Smooth muscle cell (in vitro differentiated cells): ENCODE data around the gene CDC42BPA. TPM values are rescaled to one million over a fixed set of nuclear protein-coding genes. Genes with fewer than 3 reads are reported as not detected.
A peak's percentile ranks its signal among the peaks of the same experiment; 100 is the strongest.

ENCODE experiments used
- DNase-seq: peaks from one replicate; lab custom pipeline; 2025; ENCODE audit not compliant: unreplicated experiment; lab: John Stamatoyannopoulos, UW
- H2AFZ ChIP-seq: fragments of 200-600 bp; sonication (generic); 2 replicates; pipeline ENCODE4 v1.6.0; 2016; ENCODE audit warnings: antibody characterized with exemption, low read depth, mild to moderate bottlenecking
- H3F3A ChIP-seq: fragments of 200-600 bp; sonication (generic); 2 replicates; pipeline ENCODE4 v1.6.0; 2017; ENCODE audit warnings: antibody characterized with exemption, low read depth
- H3K27ac ChIP-seq: fragments of 200-600 bp; sonication (generic); 2 replicates; pipeline ENCODE4 v1.5.1; 2016; ENCODE audit warnings: low read depth, mild to moderate bottlenecking
- H3K27me3 ChIP-seq: fragments of 200-600 bp; sonication (generic); 2 replicates; pipeline ENCODE4 v1.6.1; 2016; ENCODE audit warnings: low read depth, mild to moderate bottlenecking
- H3K36me3 ChIP-seq: fragments of 200-600 bp; sonication (generic); 2 replicates; pipeline ENCODE4 v1.5.1; 2016; ENCODE audit warnings: low read depth
- H3K4me1 ChIP-seq: fragments of 200-600 bp; sonication (generic); 2 replicates; pipeline ENCODE4 v1.5.1; 2016; ENCODE audit warnings: low read depth
- H3K4me2 ChIP-seq: fragments of 200-600 bp; sonication (generic); 2 replicates; pipeline ENCODE4 v1.6.0; 2016; ENCODE audit warnings: mild to moderate bottlenecking
- H3K4me3 ChIP-seq: fragments of 200-600 bp; sonication (generic); 2 replicates; pipeline ENCODE4 v1.5.1; 2016; ENCODE audit warnings: mild to moderate bottlenecking
- H3K79me2 ChIP-seq: fragments of 200-600 bp; sonication (generic); 2 replicates; pipeline ENCODE4 v1.6.0; 2016; ENCODE audit warnings: low read depth, mild to moderate bottlenecking
- H3K9ac ChIP-seq: fragments of 200-600 bp; sonication (generic); 2 replicates; pipeline ENCODE4 v1.6.0; 2016; ENCODE audit warnings: low read depth
- H3K9me3 ChIP-seq: fragments of 200-600 bp; sonication (generic); replicated peaks from 2 replicates; pipeline ENCODE4 v1.5.1; 2016; ENCODE audit warnings: low read depth
- H4K20me1 ChIP-seq: fragments of 200-600 bp; sonication (generic); 2 replicates; pipeline ENCODE4 v1.6.0; 2016; ENCODE audit warnings: low read depth
- WGBS: methylation state at CpG from one replicate; pipeline ENCODE4 v1.1.7; 2016; ENCODE audit warnings: low lambda C conversion rate; 5-methylcytosine and 5-hydroxymethylcytosine counted together
- polyA plus RNA-seq: library from polyadenylated mRNA; unstranded; fragments of >200 nt; fragmentation: Nextera tagmentation; extraction: Ambion mirVana; gene quantifications from 2 replicates; pipeline ENCODE4 v1.2.1, GENCODE V29; 2016
- total RNA-seq: library from RNA; depleted of rRNA; stranded (reverse); fragments of >200 nt; gene quantifications from 2 replicates; pipeline ENCODE4 v1.2.3, GENCODE V29; 2014
- TF ChIP-seq, protein P1 (sequence below): fragments of 200-600 bp; sonication (generic); IDR thresholded peaks from 2 replicates; pipeline ENCODE4 v1.5.1; 2017; ENCODE audit warnings: borderline replicate concordance, mild to moderate bottlenecking, antibody characterized with exemption; ENCODE audit not compliant: insufficient read depth, poor library complexity, severe bottlenecking

The CDC42BPA gene
- total and polyA plus RNA-seq, 2 experiments from 2014 or later = 14.8 to 34.9 TPM

DNA sequence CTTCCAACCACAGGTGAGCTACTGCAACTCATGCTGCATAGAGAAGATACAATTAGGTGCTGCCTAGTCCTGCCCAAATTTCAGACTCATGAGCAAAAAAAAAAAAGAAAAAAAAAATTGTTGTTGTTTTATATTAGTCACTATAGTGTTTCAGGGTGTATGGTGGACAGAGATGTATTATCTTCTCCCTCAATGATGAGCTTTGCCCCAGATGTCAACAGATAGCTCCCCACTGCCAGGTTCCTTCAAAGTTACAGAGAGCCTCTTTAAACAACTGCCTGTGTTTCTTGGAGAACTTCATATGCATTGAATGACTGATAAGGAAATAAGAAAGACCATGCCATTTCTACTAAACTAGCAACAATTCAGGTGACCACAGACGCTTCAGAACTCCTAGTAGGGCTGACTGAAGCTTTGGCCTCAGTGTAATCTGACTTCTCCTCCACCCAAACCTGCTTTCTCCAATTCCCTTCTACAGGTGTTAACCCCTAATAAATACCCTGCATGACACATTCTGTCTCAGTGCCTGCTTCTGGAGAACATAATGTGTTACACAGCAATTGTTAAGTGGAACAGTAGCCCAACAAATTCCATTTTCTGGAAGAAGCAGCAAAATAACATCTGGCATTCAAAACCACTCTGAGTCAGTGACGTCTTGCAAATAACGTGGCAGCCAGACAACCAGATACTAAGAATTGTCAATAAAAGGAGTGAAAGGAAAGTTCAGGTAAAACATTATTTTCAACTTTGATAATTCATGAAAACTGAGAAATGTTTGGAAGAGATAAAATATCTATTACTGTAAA lies 147.7 kb downstream of the CDC42BPA start:
- Histone ChIP-seq H4K20me1 (peaks cover 33% of the 10 kb centered on the region), H3K9ac (no peak overlapping the region), H3K4me3 (no peak overlapping the region), H3K9me3 (no peaks in the 10 kb centered on the region), H3K36me3 (no peaks in the 10 kb centered on the region), H3F3A (no peaks in the 10 kb centered on the region), H2AFZ (no peak overlapping the region), H3K4me1 (no peaks in the 10 kb centered on the region), H3K79me2 (peaks cover 12% of the 10 kb centered on the region), H3K4me2 (no peak overlapping the region), H3K27ac (peak overlapping the region; percentile 4), H3K27me3 (no peaks in the 10 kb centered on the region)
- 35% methylated on average over 3 of the region's 3 CpGs for WGBS
- TF ChIP-seq, protein P1, sequence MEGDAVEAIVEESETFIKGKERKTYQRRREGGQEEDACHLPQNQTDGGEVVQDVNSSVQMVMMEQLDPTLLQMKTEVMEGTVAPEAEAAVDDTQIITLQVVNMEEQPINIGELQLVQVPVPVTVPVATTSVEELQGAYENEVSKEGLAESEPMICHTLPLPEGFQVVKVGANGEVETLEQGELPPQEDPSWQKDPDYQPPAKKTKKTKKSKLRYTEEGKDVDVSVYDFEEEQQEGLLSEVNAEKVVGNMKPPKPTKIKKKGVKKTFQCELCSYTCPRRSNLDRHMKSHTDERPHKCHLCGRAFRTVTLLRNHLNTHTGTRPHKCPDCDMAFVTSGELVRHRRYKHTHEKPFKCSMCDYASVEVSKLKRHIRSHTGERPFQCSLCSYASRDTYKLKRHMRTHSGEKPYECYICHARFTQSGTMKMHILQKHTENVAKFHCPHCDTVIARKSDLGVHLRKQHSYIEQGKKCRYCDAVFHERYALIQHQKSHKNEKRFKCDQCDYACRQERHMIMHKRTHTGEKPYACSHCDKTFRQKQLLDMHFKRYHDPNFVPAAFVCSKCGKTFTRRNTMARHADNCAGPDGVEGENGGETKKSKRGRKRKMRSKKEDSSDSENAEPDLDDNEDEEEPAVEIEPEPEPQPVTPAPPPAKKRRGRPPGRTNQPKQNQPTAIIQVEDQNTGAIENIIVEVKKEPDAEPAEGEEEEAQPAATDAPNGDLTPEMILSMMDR = no peak
- DNase-seq = no peak

GRCh38 chr1:227169343-227169742 lies 148.9 kb downstream of the CDC42BPA start:
- no peaks in the 10 kb centered on the region for H3F3A ChIP-seq

DNA sequence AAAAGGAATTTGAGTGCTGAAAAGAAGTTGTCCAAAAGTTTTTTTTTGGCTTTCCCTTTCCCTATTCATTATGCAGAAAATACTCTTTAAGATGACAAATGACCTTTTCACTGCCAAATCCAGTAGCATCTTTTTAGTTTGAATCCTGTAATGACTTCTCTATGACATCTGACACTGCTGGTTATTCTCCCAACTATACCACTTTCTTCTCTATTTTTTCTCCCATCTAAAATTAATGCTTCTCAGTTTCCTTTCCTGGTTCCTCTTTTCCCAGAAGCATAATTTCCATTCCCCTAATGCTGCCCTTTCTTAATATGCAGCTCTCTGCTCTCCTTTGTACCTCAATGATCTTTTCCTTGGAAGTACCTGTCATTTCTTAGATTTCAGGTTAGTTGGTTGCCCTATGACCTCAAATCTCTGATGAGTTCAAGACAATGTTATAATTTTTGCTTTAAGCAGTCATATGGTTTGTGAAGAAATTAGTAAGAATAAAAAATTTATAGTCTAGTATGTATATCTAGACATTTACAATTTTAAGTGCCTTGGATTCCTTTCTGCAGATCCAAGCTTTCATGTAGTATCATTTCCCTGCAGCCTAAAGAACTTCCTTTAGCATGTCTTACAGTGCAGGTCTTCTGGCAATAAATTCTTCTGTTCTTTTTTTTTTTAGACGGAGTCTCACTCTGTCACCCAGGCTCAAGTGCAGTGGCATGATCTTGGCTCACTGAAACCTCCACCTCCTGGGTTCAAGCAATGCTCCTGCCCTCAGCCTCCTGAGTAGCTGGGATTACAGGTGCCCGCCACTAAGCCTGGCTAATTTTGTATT lies 150.8 kb downstream of the CDC42BPA start:
- no peaks in the 10 kb centered on the region for H3K27me3 ChIP-seq

More at GRCh38 chr1:227169343-227169742, 148.9 kb downstream of the CDC42BPA start:
- DNase-seq = no peak
- Histone ChIP-seq H3K4me1 (no peaks in the 10 kb centered on the region), H3K79me2 (peaks cover 21% of the 10 kb centered on the region), H3K4me3 (no peak overlapping the region), H3K9ac (no peak overlapping the region), H3K27ac (no peak overlapping the region), H3K27me3 (no peaks in the 10 kb centered on the region), H3K4me2 (no peak overlapping the region), H3K36me3 (no peaks in the 10 kb centered on the region), H2AFZ (no peak overlapping the region), H3K9me3 (no peaks in the 10 kb centered on the region), H4K20me1 (peaks cover 34% of the 10 kb centered on the region)
- TF ChIP-seq, protein P1 = no peak

More for the DNA sequence above, 150.8 kb downstream of the CDC42BPA start:
- H4K20me1 ChIP-seq = peaks cover 25% of the 10 kb centered on the region
- no peak overlapping the region for H2AFZ ChIP-seq
- peaks cover 24% of the 10 kb centered on the region for H3K79me2 ChIP-seq
- TF ChIP-seq, protein P1 = no peak
- H3K4me2 ChIP-seq = no peak overlapping the region
- H3K36me3 ChIP-seq = no peaks in the 10 kb centered on the region
- no peak overlapping the region for H3K9ac ChIP-seq
- H3K27ac ChIP-seq = no peak overlapping the region
- no peaks in the 10 kb centered on the region for H3F3A ChIP-seq
- no peaks in the 10 kb centered on the region for H3K9me3 ChIP-seq
- no peak for DNase-seq
- no peak overlapping the region for H3K4me3 ChIP-seq
- no peaks in the 10 kb centered on the region for H3K4me1 ChIP-seq
- WGBS = 91% methylated on average over 2 of the region's 2 CpGs
